Spleen (tissue), 7 donors: ENCODE results near the gene TBPL1.

ENCODE experiments used
- CTCF ChIP-seq, 11 experiments: fragments of 200-600 bp in 7 of 11; fragments of 450-650 bp in 4 of 11; sonication (generic) in 4 of 11; IDR thresholded peaks in 8 of 11; conservative IDR thresholded peaks in 3 of 11; 1 replicate in 7 of 11; 2 replicates in 4 of 11; pipeline versions ENCODE4 v1.4.0 to v1.8.0; 2016 to 2021; ENCODE audit warnings: antibody characterized with exemption in 11 of 11, inconsistent platforms in 4 of 11, mild to moderate bottlenecking in 1 of 11
- POLR2A ChIP-seq, 3 donors: fragments of 450-650 bp; IDR thresholded peaks; one replicate each; pipeline ENCODE4 v1.5.1; 2017; ENCODE audit warnings: antibody characterized with exemption in 3 of 3, mild to moderate bottlenecking in 1 of 3
- POLR2AphosphoS5 ChIP-seq, 3 donors: sonication (generic); formaldehyde crosslinking; IDR thresholded peaks; one replicate each; pipeline ENCODE4 v1.5.1; 2017; ENCODE audit warnings: antibody characterized with exemption in 3 of 3
- donor health status: DM: no; HTN: no; CAD: no; lungs with moderate emphysema.
- donor health status: DM: no; HTN: no; CAD: no.
- donor health status: DM: no; HTN: no; CAD: no.

- TF ChIP-seq CTCF (IDR thresholded peaks at IDR 0.05 in 8 of 11, conservative IDR thresholded peaks at IDR 0.05 in 3 of 11) (no peak), POLR2A (IDR thresholded peaks at IDR 0.05) (no peak), POLR2AphosphoS5 (IDR thresholded peaks at IDR 0.05) (no peak)
Measured at GRCh38 chr6:133980168-133980567, 27.1 kb downstream of the TBPL1 start.
